Body of pancreas (tissue), 4 donors: Measurements from ENCODE around the gene WNT5B.

Experiments used
- CTCF ChIP-seq, 7 experiments: fragments of 450-650 bp in 4 of 7; fragments of 200-600 bp in 3 of 7; sonication (generic) in 3 of 7; IDR thresholded peaks; one replicate each; pipeline ENCODE4 v1.5.1; 2016 to 2019; ENCODE audit warnings: antibody characterized with exemption in 7 of 7
- POLR2A ChIP-seq, 3 donors: fragments of 450-650 bp; IDR thresholded peaks; one replicate each; pipeline ENCODE4 v1.6.1; 2016; ENCODE audit warnings: antibody characterized with exemption in 3 of 3, mild to moderate bottlenecking in 2 of 3

GRCh38 chr12:1657688-1658087, 28.7 kb downstream of the WNT5B start:
- TF ChIP-seq CTCF (IDR thresholded peaks at IDR 0.05) (no peak), POLR2A (IDR thresholded peaks at IDR 0.05) (no peak)
